HEK293 (cell line): ENCODE measurements around the gene PDZRN4.

Experiments used
- CTCF ChIA-PET: fragments of 350-600 bp; formaldehyde crosslinking; extraction: SDS; loops from one replicate; lab custom pipeline; 2021; ENCODE audit warnings: antibody characterized with exemption; lab: Yijun Ruan, JAX
- POLR2A ChIA-PET: fragments of 300-600 bp; formaldehyde crosslinking; extraction: SDS; loops from one replicate; lab custom pipeline; 2020; ENCODE audit warnings: antibody characterized with exemption, inconsistent platforms; lab: Yijun Ruan, JAX
- H3K27ac ChIP-seq: fragments of 200-500 bp; sonication (Bioruptor generic); 2 replicates; pipeline ENCODE4 v1.5.1; 2014; ENCODE audit warnings: low read depth, low read length, control low read depth, inconsistent platforms; ENCODE audit errors: extremely low read depth
- H3K36me3 ChIP-seq, 2 experiments: fragments of 200-500 bp in 1 of 2; sonication (Bioruptor generic) in 1 of 2; 1 replicate in 1 of 2; 2 replicates in 1 of 2; pipeline ENCODE4 v1.5.1; 2014 to 2017; ENCODE audit warnings: inconsistent platforms in 2 of 2, low read length in 2 of 2; ENCODE audit not compliant: control insufficient read depth in 2 of 2, insufficient read depth in 1 of 2
- H3K4me1 ChIP-seq: fragments of 200-500 bp; sonication (Bioruptor generic); 2 replicates; pipeline ENCODE4 v1.5.1; 2014; ENCODE audit warnings: mild to moderate bottlenecking, low read length, inconsistent platforms; ENCODE audit not compliant: control insufficient read depth, insufficient read depth
- H3K4me3 ChIP-seq: 2 replicates; pipeline ENCODE4 v1.5.1; 2011; ENCODE audit warnings: low read depth, mild to moderate bottlenecking, control low read depth, low read length, moderate library complexity
- H3K9me3 ChIP-seq: fragments of 200-500 bp; sonication (Bioruptor generic); 2 replicates; pipeline ENCODE4 v1.5.1; 2014; ENCODE audit warnings: low read depth, low read length, inconsistent platforms; ENCODE audit not compliant: control insufficient read depth, insufficient read depth
- ELK4 ChIP-seq: IDR thresholded peaks from 2 replicates; pipeline ENCODE4 v1.6.1; 2011; ENCODE audit warnings: mild to moderate bottlenecking, low read depth, low read length, borderline replicate concordance
- GLI4 ChIP-seq: fragments of 450-650 bp; formaldehyde crosslinking; IDR thresholded peaks from 2 replicates; pipeline ENCODE4 v1.5.1; 2016; ENCODE audit warnings: missing biosample characterization, missing genetic modification characterization
- INSM2 ChIP-seq: fragments of 450-650 bp; formaldehyde crosslinking; IDR thresholded peaks from 2 replicates; pipeline ENCODE4 v1.5.1; 2016; ENCODE audit warnings: missing biosample characterization, missing genetic modification characterization
- OSR2 ChIP-seq: fragments of 450-650 bp; formaldehyde crosslinking; IDR thresholded peaks from 2 replicates; pipeline ENCODE4 v1.5.1; 2016; ENCODE audit warnings: missing biosample characterization, missing genetic modification characterization
- PBX3 ChIP-seq: sonication (generic); formaldehyde crosslinking; IDR thresholded peaks from 2 replicates; pipeline ENCODE4 v1.8.1; 2022; ENCODE audit warnings: mild to moderate bottlenecking, moderate library complexity, missing genetic modification reagents
- WT1 ChIP-seq: fragments of 450-650 bp; formaldehyde crosslinking; IDR thresholded peaks from 2 replicates; pipeline ENCODE4 v1.5.1; 2016; ENCODE audit warnings: missing biosample characterization, missing genetic modification characterization
- ZBTB17 ChIP-seq: fragments of 450-650 bp; formaldehyde crosslinking; IDR thresholded peaks from 2 replicates; pipeline ENCODE4 v1.5.1; 2016; ENCODE audit warnings: missing biosample characterization, missing genetic modification characterization
- ZBTB48 ChIP-seq: fragments of 450-650 bp; formaldehyde crosslinking; IDR thresholded peaks from 2 replicates; pipeline ENCODE4 v1.5.1; 2016; ENCODE audit warnings: missing biosample characterization, missing genetic modification characterization
- ZBTB8A ChIP-seq: fragments of 450-650 bp; formaldehyde crosslinking; IDR thresholded peaks from 2 replicates; pipeline ENCODE4 v1.5.1; 2016; ENCODE audit warnings: missing biosample characterization, missing genetic modification characterization
- ZNF155 ChIP-seq: fragments of 450-650 bp; formaldehyde crosslinking; IDR thresholded peaks from 2 replicates; pipeline ENCODE4 v1.5.1; 2016; ENCODE audit warnings: missing biosample characterization, missing genetic modification characterization
- ZNF274 ChIP-seq, 2 experiments: fragments of 200-500 bp in 1 of 2; fragments of 450-650 bp in 1 of 2; sonication (Bioruptor generic) in 1 of 2; formaldehyde crosslinking in 1 of 2; IDR thresholded peaks; 2 replicates each; pipeline versions ENCODE4 v1.5.1 to v1.6.1; 2014 to 2016; ENCODE audit warnings: borderline replicate concordance in 1 of 2, inconsistent platforms in 1 of 2, low read length in 1 of 2, missing biosample characterization in 1 of 2, missing genetic modification characterization in 1 of 2
- ZNF280D ChIP-seq: fragments of 450-650 bp; formaldehyde crosslinking; IDR thresholded peaks from 2 replicates; pipeline ENCODE4 v1.5.1; 2016; ENCODE audit warnings: missing biosample characterization, missing genetic modification characterization
- ZNF555 ChIP-seq: fragments of 450-650 bp; formaldehyde crosslinking; conservative IDR thresholded peaks from 2 replicates; pipeline ENCODE4 v1.5.1; 2017; ENCODE audit warnings: missing biosample characterization, mild to moderate bottlenecking, missing genetic modification characterization, inconsistent platforms
- ZNF629 ChIP-seq: fragments of 450-650 bp; formaldehyde crosslinking; IDR thresholded peaks from 2 replicates; pipeline ENCODE4 v1.5.1; 2017; ENCODE audit warnings: missing biosample characterization, missing genetic modification characterization
- ZNF654 ChIP-seq: fragments of 450-650 bp; formaldehyde crosslinking; IDR thresholded peaks from 2 replicates; pipeline ENCODE4 v1.5.1; 2016; ENCODE audit warnings: low read depth, missing biosample characterization, missing genetic modification characterization
- ZNF747 ChIP-seq: fragments of 450-650 bp; formaldehyde crosslinking; IDR thresholded peaks from 2 replicates; pipeline ENCODE4 v1.5.1; 2016; ENCODE audit warnings: missing biosample characterization, missing genetic modification characterization
- ZNF792 ChIP-seq: fragments of 450-650 bp; formaldehyde crosslinking; IDR thresholded peaks from 2 replicates; pipeline ENCODE4 v1.5.1; 2016; ENCODE audit warnings: missing biosample characterization, missing genetic modification characterization
- ZNF837 ChIP-seq: fragments of 450-650 bp; formaldehyde crosslinking; IDR thresholded peaks from 2 replicates; pipeline ENCODE4 v1.5.1; 2016; ENCODE audit warnings: missing biosample characterization, missing genetic modification characterization
- ZSCAN18 ChIP-seq: fragments of 450-650 bp; formaldehyde crosslinking; IDR thresholded peaks from 2 replicates; pipeline ENCODE4 v1.5.1; 2016; ENCODE audit warnings: missing biosample characterization, missing genetic modification characterization
- ZSCAN4 ChIP-seq: fragments of 450-650 bp; formaldehyde crosslinking; IDR thresholded peaks from 2 replicates; pipeline ENCODE4 v1.5.1; 2017; ENCODE audit warnings: missing biosample characterization, missing genetic modification characterization

PDZRN4 gene

GRCh38 chr12:41467591-41468325 is 279.6 kb downstream of the PDZRN4 start:
- no peak overlapping the region for H3K4me3 ChIP-seq
- CTCF ChIA-PET = interaction anchor here (0.6 kb wide), 1 partner anchor 1456 kb away, joined by 3 read pairs; no protein-coding TSS in a partner anchor
- H3K4me1 ChIP-seq = peaks cover 8% of the 10 kb centered on the region; the same call in 1 of the 2 replicates
- no peaks in the 10 kb centered on the region; the same call in 1 of the 2 replicates for H3K9me3 ChIP-seq
- POLR2A ChIA-PET = no interaction called here
- TF ChIP-seq ELK4 (no peak), ZSCAN4 (tag by site-specific recombination) (no peak), ZNF280D (no peak), ZBTB8A (no peak)
- TF ChIP-seq, all 188 proteins: peak for 0
- Histone ChIP-seq H3K36me3 (no peaks in the 10 kb centered on the region), H3K27ac (no peak overlapping the region)

- H3K27ac ChIP-seq = no peak overlapping the region
- no peak overlapping the region for H3K4me3 ChIP-seq
- ChIA-PET CTCF (interaction anchor here (0.6 kb wide), 1 partner anchor 1455 kb away, joined by 3 read pairs; no protein-coding TSS in a partner anchor), POLR2A (no interaction called here)
- no peaks in the 10 kb centered on the region; the same call in 1 of the 2 replicates for H3K9me3 ChIP-seq
- no peaks in the 10 kb centered on the region for H3K36me3 ChIP-seq
- H3K4me1 ChIP-seq = peaks cover 8% of the 10 kb centered on the region; the same call in 1 of the 2 replicates
- TF ChIP-seq ZNF654 = no peak
- no peak for TF ChIP-seq WT1
- TF ChIP-seq ZNF837 = no peak
- TF ChIP-seq GLI4 (tag by site-specific recombination) = no peak
Observed at GRCh38 chr12:41468341-41468740, 280.2 kb downstream of the PDZRN4 start.

- H3K4me3 ChIP-seq = no peak overlapping the region
- TF ChIP-seq INSM2 (tag by site-specific recombination) (no peak), ZNF792 (tag by site-specific recombination) (no peak), ZNF747 (tag by site-specific recombination) (no peak), ZBTB48 (tag by site-specific recombination) (no peak), ZSCAN18 (no peak), ZNF155 (no peak), ZNF629 (tag by site-specific recombination) (no peak), OSR2 (tag by site-specific recombination) (no peak), ZNF274 (IDR thresholded peaks at IDR 0.05; ENCODE audit: low read length) (no peak), ZNF274 (tag by site-specific recombination; IDR thresholded peaks at IDR 0.05; ENCODE audit: borderline replicate concordance) (no peak), ZNF555 (tag by site-specific recombination) (no peak), PBX3 (no peak), ZBTB17 (tag by site-specific recombination) (no peak)
- H3K4me1 ChIP-seq = peaks cover 8% of the 10 kb centered on the region; the same call in 1 of the 2 replicates
- POLR2A ChIA-PET = no interaction called here
- H3K27ac ChIP-seq = no peak overlapping the region
- no peaks in the 10 kb centered on the region for H3K36me3 ChIP-seq
- CTCF ChIA-PET = interaction anchor here (0.6 kb wide), 1 partner anchor 1455 kb away, joined by 3 read pairs; no protein-coding TSS in a partner anchor
- no peaks in the 10 kb centered on the region; the same call in 1 of the 2 replicates for H3K9me3 ChIP-seq
Observed at GRCh38 chr12:41468756-41469155, 280.6 kb downstream of the PDZRN4 start.
